Stimulated activated naive CD8-positive, alpha-beta T cell treated with anti-CD3 and anti-CD28 coated beads, Interleukin-15, amount 100 ng/mL, for 72 hours (primary cell): ENCODE data around the gene MYO1B.

Experiments used
- ATAC-seq: fragments of 150-1000 bp; cut with Tn5 transposase; 2 replicates; pipeline ENCODE4 v1.10.0; 2021; ENCODE audit warnings: mild to moderate bottlenecking, moderate library complexity
- DNase-seq, 2 donors: peaks; one replicate each; pipeline ENCODE4 v3.0.0; 2021 to 2022
- H3K27ac Mint-ChIP-seq, 2 donors: one replicate each; pipeline ENCODE4 v1.8.0; 2022; ENCODE audit warnings: mild to moderate bottlenecking in 2 of 2, mixed read lengths in 2 of 2, moderate library complexity in 2 of 2
- H3K27me3 Mint-ChIP-seq: one replicate; pipeline ENCODE4 v1.8.0; 2022; ENCODE audit warnings: mixed read lengths
- H3K4me1 Mint-ChIP-seq: one replicate; pipeline ENCODE4 v1.8.0; 2022; ENCODE audit warnings: mild to moderate bottlenecking, mixed read lengths
- H3K4me3 Mint-ChIP-seq, 2 donors: one replicate each; pipeline ENCODE4 v1.8.0; 2022; ENCODE audit warnings: mild to moderate bottlenecking in 2 of 2, mixed read lengths in 2 of 2, moderate library complexity in 1 of 2
- H3K9me3 Mint-ChIP-seq, 2 donors: one replicate each; pipeline ENCODE4 v1.8.0; 2022; ENCODE audit warnings: mixed read lengths in 2 of 2

The MYO1B gene

GRCh38 chr2:191394043-191394442 lies 148.8 kb downstream of the MYO1B start:
- DNase-seq, result no peak
- Mint-ChIP-seq H3K4me1 (no peaks in the 10 kb centered on the region), H3K4me3 (no peak overlapping the region), H3K9me3 (no peaks in the 10 kb centered on the region), H3K27ac (peak overlapping the region in 1 of 2 donors; percentile 4), H3K27me3 (no peaks in the 10 kb centered on the region)
- ATAC-seq, result no peak

GRCh38 chr2:191396794-191397193 lies 151.6 kb downstream of the MYO1B start:
- Mint-ChIP-seq H3K4me3 (no peak overlapping the region), H3K9me3 (no peaks in the 10 kb centered on the region), H3K27ac (no peak overlapping the region), H3K4me1 (no peaks in the 10 kb centered on the region), H3K27me3 (no peaks in the 10 kb centered on the region)
- DNase-seq (no peak), ATAC-seq (no peak)

- Mint-ChIP-seq H3K4me1 (no peaks in the 10 kb centered on the region), H3K9me3 (no peaks in the 10 kb centered on the region), H3K27me3 (no peaks in the 10 kb centered on the region), H3K27ac (no peak overlapping the region), H3K4me3 (no peak overlapping the region)
- DNase-seq, result no peak
- ATAC-seq, result no peak
These were observed 154.4 kb downstream of the MYO1B start for GRCh38 chr2:191399601-191400000.

- Mint-ChIP-seq H3K9me3 (no peaks in the 10 kb centered on the region), H3K27me3 (no peaks in the 10 kb centered on the region), H3K4me3 (no peak overlapping the region), H3K27ac (no peak overlapping the region), H3K4me1 (no peaks in the 10 kb centered on the region)
- DNase-seq (no peak), ATAC-seq (no peak)
These were observed 156.1 kb downstream of the MYO1B start for GRCh38 chr2:191401287-191401686.

GRCh38 chr2:191402966-191403565 lies 157.9 kb downstream of the MYO1B start:
- Mint-ChIP-seq H3K4me3 (no peak overlapping the region), H3K9me3 (no peaks in the 10 kb centered on the region), H3K27me3 (no peaks in the 10 kb centered on the region), H3K27ac (no peak overlapping the region), H3K4me1 (no peaks in the 10 kb centered on the region)
- ATAC-seq, result no peak
- no peak for DNase-seq

- Mint-ChIP-seq H3K4me3 (no peak overlapping the region), H3K27ac (no peak overlapping the region), H3K9me3 (no peaks in the 10 kb centered on the region), H3K4me1 (no peaks in the 10 kb centered on the region), H3K27me3 (no peaks in the 10 kb centered on the region)
- DNase-seq (no peak), ATAC-seq (no peak)
These were observed 159.4 kb downstream of the MYO1B start for GRCh38 chr2:191404568-191404991.

GRCh38 chr2:191405546-191405945 lies 160.3 kb downstream of the MYO1B start:
- no peak for ATAC-seq
- H3K4me1 Mint-ChIP-seq, result no peaks in the 10 kb centered on the region
- H3K9me3 Mint-ChIP-seq, result no peaks in the 10 kb centered on the region
- DNase-seq, result no peak
- no peak overlapping the region for H3K4me3 Mint-ChIP-seq
- no peak overlapping the region for H3K27ac Mint-ChIP-seq
- no peaks in the 10 kb centered on the region for H3K27me3 Mint-ChIP-seq

GRCh38 chr2:191410646-191411436 lies 165.6 kb downstream of the MYO1B start:
- no peak for ATAC-seq

GRCh38 chr2:191411472-191411871 lies 166.3 kb downstream of the MYO1B start:
- no peaks in the 10 kb centered on the region for H3K4me1 Mint-ChIP-seq
- no peaks in the 10 kb centered on the region for H3K9me3 Mint-ChIP-seq
- ATAC-seq, result no peak
- H3K4me3 Mint-ChIP-seq, result no peak overlapping the region
- H3K27ac Mint-ChIP-seq, result no peak overlapping the region
- no peak for DNase-seq
- no peaks in the 10 kb centered on the region for H3K27me3 Mint-ChIP-seq

More at GRCh38 chr2:191410646-191411436, 165.6 kb downstream of the MYO1B start:
- no peak for DNase-seq
- no peaks in the 10 kb centered on the region for H3K27me3 Mint-ChIP-seq
- no peaks in the 10 kb centered on the region for H3K4me1 Mint-ChIP-seq
- no peaks in the 10 kb centered on the region for H3K9me3 Mint-ChIP-seq
- H3K27ac Mint-ChIP-seq, result no peak overlapping the region
- no peak overlapping the region for H3K4me3 Mint-ChIP-seq

- Mint-ChIP-seq H3K27ac (no peak overlapping the region), H3K4me1 (no peaks in the 10 kb centered on the region), H3K27me3 (no peaks in the 10 kb centered on the region), H3K4me3 (no peak overlapping the region), H3K9me3 (no peaks in the 10 kb centered on the region)
- ATAC-seq (no peak), DNase-seq (no peak)
These were observed 167.1 kb downstream of the MYO1B start for GRCh38 chr2:191412353-191412752.

GRCh38 chr2:191415101-191415500 lies 169.9 kb downstream of the MYO1B start:
- ATAC-seq, result no peak
- H3K27ac Mint-ChIP-seq, result no peak overlapping the region
- DNase-seq, result no peak
- H3K4me1 Mint-ChIP-seq, result no peaks in the 10 kb centered on the region
- H3K4me3 Mint-ChIP-seq, result no peak overlapping the region
- H3K9me3 Mint-ChIP-seq, result no peaks in the 10 kb centered on the region
- H3K27me3 Mint-ChIP-seq, result no peaks in the 10 kb centered on the region

GRCh38 chr2:191415858-191416257 lies 170.7 kb downstream of the MYO1B start:
- no peak overlapping the region for H3K27ac Mint-ChIP-seq

GRCh38 chr2:191417746-191418145 lies 172.5 kb downstream of the MYO1B start:
- H3K4me1 Mint-ChIP-seq, result peaks cover 8% of the 10 kb centered on the region
- ATAC-seq, result no peak

More at GRCh38 chr2:191415858-191416257, 170.7 kb downstream of the MYO1B start:
- DNase-seq (no peak), ATAC-seq (no peak)
- Mint-ChIP-seq H3K4me3 (no peak overlapping the region), H3K9me3 (no peaks in the 10 kb centered on the region), H3K4me1 (no peaks in the 10 kb centered on the region), H3K27me3 (no peaks in the 10 kb centered on the region)

GRCh38 chr2:191421950-191422349 lies 176.7 kb downstream of the MYO1B start:
- no peaks in the 10 kb centered on the region for H3K9me3 Mint-ChIP-seq
- no peak overlapping the region for H3K27ac Mint-ChIP-seq
- DNase-seq (peak in 1 of 2 donors; percentile 47), ATAC-seq (peak; percentile 97)
- no peak overlapping the region for H3K4me3 Mint-ChIP-seq
- H3K27me3 Mint-ChIP-seq, result no peaks in the 10 kb centered on the region
- H3K4me1 Mint-ChIP-seq, result peaks cover 8% of the 10 kb centered on the region

More at GRCh38 chr2:191417746-191418145, 172.5 kb downstream of the MYO1B start:
- no peaks in the 10 kb centered on the region for H3K9me3 Mint-ChIP-seq
- no peak for DNase-seq
- H3K4me3 Mint-ChIP-seq, result no peak overlapping the region
- no peaks in the 10 kb centered on the region for H3K27me3 Mint-ChIP-seq
- H3K27ac Mint-ChIP-seq, result no peak overlapping the region

GRCh38 chr2:191427031-191427430 lies 181.8 kb downstream of the MYO1B start:
- Mint-ChIP-seq H3K4me3 (no peak overlapping the region), H3K4me1 (peaks cover 2% of the 10 kb centered on the region), H3K27me3 (no peaks in the 10 kb centered on the region), H3K9me3 (no peaks in the 10 kb centered on the region), H3K27ac (peak overlapping the region in 1 of 2 donors; percentile 2)
- no peak for DNase-seq
- no peak for ATAC-seq

GRCh38 chr2:191428141-191428540 lies 182.9 kb downstream of the MYO1B start:
- ATAC-seq, result no peak
- no peak for DNase-seq
- H3K9me3 Mint-ChIP-seq, result no peaks in the 10 kb centered on the region
- no peaks in the 10 kb centered on the region for H3K4me1 Mint-ChIP-seq
- no peak overlapping the region for H3K27ac Mint-ChIP-seq
- H3K27me3 Mint-ChIP-seq, result no peaks in the 10 kb centered on the region
- H3K4me3 Mint-ChIP-seq, result no peak overlapping the region
